RPMI8226 (cell line): Measurements from ENCODE around the gene APOA1.

Experiments used
- DNase-seq: peaks from one replicate; pipeline ENCODE4 v3.0.0-alpha.2; 2015

Gene APOA1

DNA sequence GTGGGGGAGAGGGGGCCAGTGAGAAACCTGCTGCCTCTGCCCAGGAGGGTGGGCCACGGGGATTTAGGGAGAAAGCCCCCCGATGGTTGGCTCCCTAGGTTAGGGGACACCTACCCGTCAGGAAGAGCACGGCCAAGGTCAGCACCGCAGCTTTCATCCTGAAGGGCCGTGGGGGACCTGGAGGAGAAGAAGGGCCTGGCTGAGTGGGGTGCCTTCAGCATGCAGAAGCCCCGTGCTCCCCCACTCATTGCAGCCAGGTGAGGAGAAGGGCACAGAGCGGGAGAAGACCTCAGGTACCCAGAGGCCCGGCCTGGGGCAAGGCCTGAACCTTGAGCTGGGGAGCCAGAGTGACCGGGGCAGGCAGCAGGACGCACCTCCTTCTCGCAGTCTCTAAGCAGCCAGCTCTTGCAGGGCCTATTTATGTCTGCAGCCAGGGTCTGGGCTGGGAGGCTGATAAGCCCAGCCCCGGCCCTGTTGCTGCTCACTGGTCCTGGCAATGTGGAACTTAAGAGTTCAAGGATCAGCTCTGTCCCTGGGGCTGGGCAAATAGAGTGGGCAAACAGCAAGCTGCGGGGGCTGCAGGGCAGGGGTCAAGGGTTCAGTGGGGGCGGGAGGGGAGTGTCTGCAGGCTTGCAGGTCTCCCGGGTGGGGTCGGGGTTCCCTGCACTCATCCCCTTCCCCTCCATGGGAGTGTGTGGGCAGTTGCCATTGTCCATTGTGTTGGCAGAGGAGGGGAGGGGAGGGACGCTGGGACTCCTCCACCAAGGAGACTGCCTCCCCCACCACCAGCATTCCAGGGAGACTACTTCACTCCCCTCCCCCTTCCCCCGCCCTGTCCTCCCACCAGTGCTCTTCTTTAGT, at the start of gene APOA1:
Gene APOA1 (minus strand): TSS at position 392 of the 861 bp plus-strand sequence. CDS start 235 bp downstream, at position 157.
- no peak for DNase-seq

DNA sequence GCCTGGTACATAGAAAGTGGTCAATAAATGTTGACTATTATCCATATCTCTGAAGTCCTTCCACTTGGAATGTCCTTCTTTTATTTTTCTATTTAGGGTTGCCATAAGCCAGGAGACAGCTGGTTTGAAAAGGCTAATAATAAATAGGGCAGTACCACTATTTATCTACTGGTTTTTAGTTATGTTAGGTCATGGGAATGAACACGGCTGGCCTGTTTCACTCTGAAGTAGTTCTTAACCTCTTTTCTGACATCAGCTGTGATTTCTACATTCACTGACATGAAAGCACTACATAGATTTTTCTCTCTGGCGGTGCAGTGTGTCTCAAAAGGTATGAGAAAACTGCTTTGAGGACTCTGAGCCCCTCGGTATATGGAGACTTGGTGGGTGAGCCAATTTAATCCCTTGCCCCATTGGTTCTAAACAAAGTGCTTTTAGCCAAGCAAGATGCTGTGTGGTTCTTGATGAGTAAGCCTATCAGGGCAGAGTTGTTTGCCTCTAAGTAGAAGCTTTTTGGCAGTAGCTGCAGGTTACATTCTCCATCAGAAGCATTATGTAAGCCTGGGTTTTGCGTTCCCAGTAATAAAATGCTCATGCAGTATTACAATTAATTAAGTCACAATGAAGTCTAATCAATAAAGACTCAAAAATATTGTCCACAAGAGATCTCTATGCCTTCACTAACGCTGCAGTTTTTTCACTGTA, 48.7 kb upstream of the APOA1 start:
- DNase-seq, result no peak

DNA sequence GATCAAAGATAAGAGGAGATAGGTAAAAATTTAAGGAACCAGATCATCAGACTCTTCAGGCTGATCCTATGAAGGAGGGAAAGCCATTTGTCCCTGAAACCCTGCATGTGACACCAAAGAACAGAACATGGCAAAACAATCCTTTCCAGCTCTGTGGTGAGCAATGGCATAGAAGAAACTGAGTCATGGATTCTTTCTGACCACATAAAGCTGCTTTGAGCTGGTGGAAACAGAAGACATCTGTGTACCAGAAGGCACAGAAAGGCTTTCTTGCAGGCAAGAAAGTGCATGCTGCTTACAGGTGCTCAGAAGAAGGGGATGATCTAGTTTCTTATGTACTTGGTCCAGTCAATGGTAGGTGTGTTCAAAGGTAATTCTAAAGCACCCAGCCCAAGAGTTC, 45.0 kb upstream of the APOA1 start:
- DNase-seq, result no peak

DNA sequence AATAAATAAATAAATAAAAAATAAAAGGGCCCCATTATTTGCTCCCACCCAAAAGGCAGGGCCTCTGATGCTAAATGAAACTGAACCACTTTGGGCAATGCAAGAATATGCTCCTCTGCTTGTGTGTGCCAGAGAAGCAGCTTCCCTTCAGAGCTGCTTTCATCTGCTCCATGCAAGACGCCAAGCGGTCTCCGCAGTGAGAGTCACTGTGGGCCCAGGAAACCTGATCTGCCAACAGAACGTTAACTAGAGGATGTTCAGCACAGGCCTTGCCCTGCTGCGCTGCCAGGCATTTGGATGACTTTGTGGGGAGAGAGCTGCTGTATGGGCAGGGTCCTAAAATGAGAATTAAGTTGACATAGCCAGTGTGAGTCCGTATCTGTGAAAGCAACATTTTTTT, 43.7 kb upstream of the APOA1 start:
- DNase-seq, result no peak

DNA sequence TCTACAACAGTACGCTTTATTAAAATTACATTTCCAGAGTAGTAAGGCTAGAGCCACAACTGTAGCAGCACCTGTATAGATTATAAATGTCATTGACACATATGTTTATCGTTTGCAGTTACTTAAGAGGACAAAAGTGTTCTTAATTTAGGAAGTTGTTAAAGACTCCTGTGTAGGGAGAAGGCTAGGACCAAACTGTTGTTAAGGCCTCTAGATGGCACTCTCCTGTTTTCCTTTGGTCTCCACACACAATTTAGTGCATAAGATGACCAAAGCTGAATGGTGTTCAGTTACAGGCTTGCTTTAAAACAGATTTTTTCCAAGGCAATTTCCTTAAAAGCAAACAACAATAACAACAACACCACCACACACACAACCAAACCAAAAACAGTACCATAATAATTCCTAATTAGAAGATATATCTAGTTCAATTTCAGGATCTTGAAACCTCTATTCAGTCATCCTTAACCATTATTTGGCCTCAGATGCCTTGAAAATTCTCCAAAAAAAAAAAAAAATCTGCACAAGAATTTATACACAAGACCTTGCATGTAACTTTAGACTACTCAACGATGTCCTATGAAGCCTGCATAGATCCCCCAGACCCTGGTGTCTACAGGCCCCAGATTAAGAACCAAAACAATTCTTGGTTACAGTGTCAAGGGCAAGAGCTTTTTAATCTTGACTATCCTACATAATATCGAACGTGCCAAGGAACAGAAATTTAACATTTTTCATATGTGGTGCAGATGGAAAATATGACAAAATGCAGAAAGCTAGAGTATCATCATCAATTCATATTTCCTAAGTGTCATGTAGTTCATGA, 42.6 kb upstream of the APOA1 start:
- DNase-seq, result peak; percentile 68

DNA sequence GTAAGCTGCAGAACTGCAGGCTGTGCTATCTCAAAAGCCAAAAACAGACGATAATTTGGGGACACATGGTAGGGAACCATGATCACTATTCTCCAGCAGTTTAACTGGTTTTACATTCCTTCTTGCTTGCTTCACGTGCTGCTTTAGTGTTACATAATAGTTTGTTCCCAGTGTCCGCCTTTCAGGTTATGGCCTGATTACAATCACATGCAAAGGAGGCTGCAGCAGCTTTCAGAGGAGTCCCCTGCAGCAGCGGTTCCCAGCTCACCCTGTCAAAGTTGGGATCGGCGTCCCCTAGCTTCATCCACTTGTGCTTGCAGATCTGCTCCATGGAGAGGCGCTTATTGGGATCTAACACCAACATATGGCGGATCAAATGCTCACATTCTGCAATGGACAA, 39.2 kb upstream of the APOA1 start:
- DNase-seq, result no peak

DNA sequence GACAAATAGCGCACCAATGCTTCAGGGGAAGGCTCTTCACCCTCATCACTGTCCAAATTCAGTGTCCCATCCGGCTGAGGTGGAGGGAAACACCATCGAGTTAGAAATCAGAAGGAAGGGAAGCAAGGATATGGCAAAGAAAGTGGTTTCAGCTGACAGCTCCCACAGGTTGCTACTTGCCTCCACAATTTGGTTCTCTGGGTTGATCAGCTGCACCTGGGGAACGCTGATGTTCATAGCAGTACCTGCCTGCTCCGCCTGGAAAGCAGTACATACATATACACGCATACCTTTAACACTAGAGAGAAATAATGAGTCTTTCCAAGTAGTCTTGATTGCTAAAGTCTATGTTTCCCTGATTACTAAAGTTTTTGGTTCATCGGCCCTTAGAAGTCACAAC, 37.8 kb upstream of the APOA1 start:
- DNase-seq, result no peak

DNA sequence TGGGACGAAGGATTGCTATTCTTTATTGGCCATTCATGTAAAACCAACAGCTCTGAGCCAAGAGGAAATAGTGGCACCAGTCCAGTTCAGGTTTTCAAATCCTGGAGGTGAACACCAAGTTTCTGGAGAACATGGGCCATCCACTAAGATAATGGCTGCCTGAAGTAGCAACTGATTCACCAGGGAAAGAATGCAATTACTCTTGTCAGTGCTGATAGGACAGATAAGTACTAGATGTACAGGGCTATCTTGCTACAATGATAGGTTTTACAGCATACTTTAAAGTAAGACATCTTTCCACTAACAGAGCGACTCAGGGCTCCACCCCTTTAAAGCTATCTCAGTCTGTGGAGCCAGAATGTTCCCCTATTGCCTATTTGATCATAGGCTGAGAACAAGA, 36.8 kb upstream of the APOA1 start:
- no peak for DNase-seq

DNA sequence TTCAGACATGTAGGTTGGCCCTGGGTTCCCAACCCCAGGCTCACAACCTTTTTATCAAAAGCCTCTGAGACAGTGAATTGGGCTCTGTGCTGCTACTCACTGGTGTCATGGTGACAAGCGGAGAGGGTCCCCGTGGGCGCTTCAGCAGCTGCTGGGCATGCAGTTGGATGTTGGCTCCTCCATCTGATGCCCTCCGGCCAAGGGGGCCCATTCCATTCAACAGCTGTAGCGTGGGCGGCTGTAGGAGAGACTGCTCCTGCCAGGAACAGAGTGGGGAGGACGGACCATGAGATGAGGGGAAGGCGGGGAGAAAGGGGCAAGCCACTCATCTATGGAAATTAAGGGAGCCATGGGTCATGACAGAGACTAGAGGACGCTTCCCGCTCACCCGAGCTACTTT, 36.0 kb upstream of the APOA1 start:
- no peak for DNase-seq

DNA sequence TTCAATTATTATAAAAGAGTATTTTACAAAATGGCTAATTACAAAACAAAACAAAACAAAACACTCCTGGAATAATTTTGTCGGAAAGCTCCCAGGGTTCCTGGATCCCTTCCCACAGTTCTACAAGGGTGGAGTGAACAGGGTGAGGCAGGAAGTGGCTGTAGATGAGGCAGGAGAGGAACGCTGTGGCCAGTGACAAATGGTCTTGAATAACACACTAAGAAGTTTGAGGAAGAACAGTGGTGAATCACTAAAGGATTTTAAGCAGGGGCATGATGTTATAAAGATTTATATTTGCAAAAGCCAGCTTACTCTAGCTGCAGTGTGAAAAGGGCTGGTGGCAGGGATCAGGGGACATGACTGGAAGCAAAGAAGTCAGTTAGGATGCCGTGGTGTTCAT, 33.8 kb upstream of the APOA1 start:
- DNase-seq, result no peak

DNA sequence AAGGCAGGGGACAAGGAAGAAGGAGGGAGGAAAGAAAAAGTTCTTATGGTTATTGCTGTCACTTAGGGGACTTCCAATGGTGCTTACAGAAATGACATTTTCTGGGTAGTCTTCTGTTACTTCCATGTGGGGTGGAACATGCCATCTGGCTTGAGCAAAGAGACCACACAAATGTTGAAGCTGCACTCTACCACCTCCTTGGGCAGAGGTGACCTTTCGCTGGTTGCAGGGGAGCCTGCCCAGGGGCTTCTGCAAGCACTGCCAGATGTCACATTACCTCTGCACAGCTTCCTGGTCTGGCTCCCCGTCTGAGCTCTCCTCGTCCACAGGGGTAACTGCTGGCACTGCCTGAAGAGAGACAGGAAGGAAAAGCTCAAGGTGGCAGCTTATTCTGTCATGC, 32.6 kb upstream of the APOA1 start:
- no peak for DNase-seq

DNA sequence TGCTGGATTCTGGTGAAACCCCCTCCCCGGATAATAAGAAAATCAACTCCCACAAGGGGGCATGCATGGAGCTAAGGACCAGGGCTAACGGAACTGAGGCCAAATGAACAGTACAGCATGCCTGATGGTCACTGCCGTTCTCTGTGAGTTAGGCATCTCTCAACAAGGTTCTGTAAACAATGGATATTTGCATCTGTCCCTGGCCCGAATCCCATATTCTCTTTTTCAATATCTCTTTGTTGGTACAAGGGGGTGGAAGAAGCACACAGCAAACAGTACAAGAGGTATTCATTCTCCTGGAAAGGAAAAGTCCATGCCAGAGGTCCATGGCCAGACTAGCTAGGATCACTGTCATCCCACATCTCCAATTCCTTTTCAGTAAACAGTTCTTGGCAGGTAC, 32.2 kb upstream of the APOA1 start:
- DNase-seq, result no peak

DNA sequence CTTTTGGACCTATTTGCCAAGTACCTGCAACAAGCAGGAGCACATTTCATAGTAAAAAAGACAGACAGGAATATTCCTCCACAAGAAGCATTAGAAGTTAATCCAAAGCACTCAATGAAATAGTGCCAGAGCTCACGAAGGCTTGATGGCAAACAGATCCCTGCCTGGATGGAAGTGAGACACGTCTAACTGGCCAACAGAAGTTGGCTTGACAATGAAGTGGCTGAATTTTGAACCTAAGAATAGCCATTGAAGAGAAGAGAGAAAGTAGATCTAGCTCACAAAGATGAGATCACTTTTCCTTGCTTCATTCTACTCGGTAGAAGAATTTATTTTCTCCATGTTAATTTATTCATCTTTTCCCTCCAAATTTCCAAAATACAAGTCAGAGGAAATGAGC, 30.6 kb upstream of the APOA1 start:
- DNase-seq, result no peak

DNA sequence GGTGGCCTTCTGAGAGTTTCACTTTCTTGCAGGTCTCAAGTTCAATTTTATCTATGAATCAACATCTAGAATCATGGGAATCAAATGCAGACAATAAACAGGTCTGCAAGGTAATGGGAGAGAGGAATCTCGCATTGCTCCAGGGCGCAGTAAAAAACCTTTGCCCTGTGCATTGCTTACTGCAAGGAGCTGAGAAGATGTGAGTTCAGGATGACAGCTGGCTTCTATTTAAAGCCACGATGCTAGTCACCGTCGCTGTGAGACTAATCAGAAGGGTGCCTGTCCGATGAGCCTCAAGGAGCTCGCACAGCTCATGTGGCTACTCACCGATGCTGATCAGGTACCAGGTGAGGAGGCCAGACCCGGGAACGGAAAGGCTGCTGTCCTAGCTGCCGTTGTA, 30.2 kb upstream of the APOA1 start:
- DNase-seq, result no peak

DNA sequence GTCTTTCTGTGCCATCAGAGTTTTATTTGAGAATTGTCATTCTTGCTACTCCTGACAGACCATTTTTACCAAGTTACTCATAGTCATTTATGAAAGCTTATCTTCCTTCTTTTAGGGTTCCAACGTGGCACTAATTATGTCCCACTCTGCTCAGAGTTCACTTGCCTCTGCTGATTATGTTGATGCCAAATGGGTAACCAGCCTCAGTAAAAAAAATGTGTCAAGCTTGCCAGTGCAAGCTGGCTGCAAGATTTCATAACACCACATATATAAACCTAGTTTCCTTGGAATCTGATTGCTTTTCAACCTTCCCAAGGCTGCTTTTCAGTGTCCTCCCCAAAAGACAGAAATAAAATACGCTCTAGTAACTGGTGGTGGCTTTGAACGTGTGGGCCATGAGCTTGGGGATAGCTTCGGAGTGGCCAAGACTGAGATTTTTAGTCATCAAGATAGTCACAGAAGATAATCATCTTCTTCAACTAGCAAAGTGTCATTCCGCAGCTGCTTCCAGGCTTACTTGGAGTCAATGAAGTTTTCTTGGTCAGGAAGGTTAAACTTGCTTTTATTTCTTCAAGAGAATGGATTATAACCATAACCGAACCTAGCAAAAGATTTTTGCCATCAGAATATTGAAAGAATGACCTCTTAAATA, 29.5 kb upstream of the APOA1 start:
- no peak for DNase-seq

DNA sequence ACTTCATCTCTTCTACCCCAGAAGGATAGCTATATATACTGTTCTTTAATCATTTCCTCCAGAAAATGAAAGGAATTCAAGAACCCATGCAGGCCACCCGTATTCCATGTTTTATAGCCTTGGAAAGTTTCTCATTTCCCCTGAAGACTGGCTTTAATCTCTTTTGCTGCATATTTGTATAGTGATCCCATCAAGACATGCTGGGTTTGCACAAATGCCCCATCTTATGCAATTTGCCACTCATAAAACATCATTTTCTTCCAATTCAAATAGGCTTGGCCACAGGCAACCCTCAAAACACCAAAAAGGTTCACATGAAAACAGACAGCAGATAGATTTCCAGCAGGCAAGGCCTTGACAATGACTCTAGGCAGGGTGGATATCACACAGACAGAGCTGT, 28.3 kb upstream of the APOA1 start:
- DNase-seq, result no peak

DNA sequence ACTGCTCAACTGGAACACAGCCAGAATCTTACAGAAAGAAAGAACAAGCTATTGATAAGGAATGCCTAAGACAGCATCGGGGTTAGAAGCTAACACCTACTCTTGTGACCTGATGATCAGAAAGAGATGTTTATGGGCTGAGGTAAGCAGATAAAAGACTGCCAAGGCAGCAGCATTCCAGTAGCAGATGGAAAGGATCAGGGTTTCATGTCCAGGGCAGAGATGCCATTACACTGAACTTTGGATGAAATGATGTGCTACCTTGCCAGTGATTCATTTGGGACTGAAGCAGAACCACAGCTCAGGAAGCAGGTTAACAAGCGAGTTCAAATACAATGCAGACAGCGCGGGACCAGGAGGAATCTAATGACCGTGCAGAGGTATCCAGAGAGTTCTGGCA, 27.1 kb upstream of the APOA1 start:
- DNase-seq, result no peak

DNA sequence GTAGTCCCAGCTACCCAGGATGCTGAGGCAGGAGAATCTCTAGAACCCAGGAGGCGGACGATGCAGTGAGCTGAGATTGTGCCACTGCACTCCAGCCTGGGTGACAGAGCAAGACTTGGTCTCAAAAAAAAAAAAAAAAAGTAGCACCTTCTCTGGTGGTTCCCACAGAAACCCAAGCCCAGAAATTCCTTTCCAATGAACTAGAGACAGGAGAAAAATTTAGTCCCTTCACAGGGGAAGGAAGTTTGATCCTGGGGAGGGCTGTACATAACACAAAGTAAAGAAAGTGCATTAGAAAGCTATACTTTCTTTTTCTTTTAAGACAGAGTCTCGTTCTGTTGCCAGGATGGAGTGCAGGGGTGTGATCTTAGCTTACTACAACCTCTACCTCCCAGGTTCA, 25.5 kb upstream of the APOA1 start:
- DNase-seq, result no peak

DNA sequence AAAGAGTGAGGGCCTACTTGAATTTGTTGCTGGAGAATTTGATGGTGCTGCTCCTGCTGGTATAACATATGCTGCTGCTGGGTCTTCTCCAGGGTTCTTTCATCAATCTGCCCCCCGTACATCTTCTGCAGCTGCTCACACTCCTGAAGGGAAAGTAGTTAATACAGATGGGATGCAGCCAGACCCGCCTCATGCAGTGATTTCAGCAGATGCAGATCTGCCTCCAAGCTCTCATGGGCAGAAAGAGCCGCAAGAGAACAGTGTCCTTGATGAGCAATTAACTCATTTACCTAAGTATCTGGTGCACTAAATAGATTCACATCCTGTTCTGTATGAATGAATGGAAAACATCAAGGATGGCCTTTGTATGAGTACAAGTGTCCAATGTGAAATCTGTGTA, 24.8 kb upstream of the APOA1 start:
- no peak for DNase-seq

DNA sequence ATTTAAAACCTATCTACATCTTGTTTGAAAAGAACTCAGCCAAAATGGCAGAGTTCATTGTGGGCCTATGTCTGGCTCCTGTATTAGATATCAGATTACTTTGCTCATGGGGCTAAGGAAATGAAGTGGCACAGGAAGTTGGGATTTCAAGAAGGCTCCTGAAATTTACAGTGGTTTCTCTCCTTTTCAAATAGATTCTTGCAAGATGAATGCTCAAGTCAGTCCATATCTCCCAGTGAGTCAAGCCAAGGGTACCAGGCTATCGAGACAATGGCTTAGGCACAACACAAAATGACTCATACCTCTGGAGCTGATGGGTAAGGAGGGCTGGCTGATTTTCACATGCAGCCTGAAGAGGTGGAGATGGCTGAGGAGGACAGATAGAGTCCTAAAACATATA, 24.1 kb upstream of the APOA1 start:
- DNase-seq, result no peak

DNA sequence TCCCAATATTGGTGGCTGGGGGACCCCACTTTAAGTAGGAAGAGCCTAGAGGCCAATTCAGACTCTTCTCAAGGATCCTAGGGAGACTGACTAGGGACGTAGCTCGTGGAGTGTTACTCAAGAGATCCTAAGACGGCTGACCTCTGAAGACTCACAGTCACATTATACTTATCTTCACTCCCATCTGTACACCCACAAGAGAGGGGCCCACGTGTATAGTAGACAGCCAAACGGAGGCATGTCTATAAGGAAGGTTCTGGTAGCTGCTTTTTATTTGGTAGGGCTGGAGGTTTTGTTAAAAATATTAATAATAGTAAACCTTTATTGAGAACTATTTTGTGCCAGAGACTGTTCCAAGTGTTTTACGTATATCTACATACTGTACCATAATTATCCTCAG, 22.9 kb upstream of the APOA1 start:
- DNase-seq, result no peak

DNA sequence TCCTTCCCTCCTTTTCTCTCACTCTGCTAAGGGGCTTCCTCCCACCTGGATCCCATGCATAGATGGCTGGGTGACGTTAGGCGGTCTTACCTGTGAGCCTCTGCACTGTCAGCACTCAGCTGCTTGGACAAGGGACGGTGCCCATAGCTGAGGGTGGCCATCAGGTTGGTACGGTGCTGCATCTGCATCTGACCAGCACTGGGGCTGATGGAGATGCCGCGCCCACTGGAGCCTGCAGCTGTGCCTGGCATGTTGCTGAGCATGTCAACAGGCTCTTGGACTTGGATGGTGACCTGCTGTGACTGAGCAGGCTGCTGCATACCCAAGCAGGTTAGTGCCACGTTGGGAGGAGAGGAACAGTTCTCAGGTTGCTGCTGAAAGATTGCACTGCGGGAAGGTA, 21.8 kb upstream of the APOA1 start:
- DNase-seq, result no peak

DNA sequence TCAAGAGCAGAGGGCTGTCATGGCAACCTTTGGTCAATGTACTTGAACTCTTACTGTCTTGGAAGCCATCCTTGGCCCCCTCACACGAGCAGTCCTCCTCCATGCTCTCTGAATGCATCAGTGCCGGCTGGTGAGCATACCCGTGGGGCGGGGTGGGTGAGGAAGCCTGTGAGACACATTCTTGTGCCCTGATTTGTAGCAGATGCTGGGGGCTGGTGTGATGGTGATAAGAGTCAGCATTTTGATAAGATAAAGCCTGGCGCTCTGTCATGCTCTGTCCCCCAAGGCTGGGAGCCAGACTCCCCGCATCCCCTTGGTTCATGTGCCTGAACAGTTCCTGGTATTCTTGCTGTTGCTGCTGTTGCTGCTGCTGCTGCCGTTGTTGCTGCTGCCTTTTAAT, 20.5 kb upstream of the APOA1 start:
- no peak for DNase-seq
